ENCODE results near the gene LHFPL3. TPM values are rescaled to one million over a fixed set of nuclear protein-coding genes. Genes with fewer than 3 reads are reported as not detected.

Gene LHFPL3
- total RNA-seq, 2 donors from 2014 or later: not detected

GRCh38 chr7:104431930-104432329 lies 103.5 kb downstream of the LHFPL3 start:
- ATAC-seq (ENCODE audit: insufficient number of reproducible peaks, low FRiP score, low read depth): peak; percentile 28
- Histone ChIP-seq H3K27ac (no peak overlapping the region), H3K27me3 (replicated peaks; ENCODE audit: insufficient read depth) (no peaks in the 10 kb centered on the region), H3K4me1 (ENCODE audit: control insufficient read depth in 1 of 2, low read depth in 2 of 2) (no peaks in the 10 kb centered on the region), H3K9me3 (no peaks in the 10 kb centered on the region), H3K36me3 (no peaks in the 10 kb centered on the region), H3K4me3 (no peak overlapping the region)
- no peak for DNase-seq (ENCODE audit: low spot score)
- no peak for TF ChIP-seq CTCF (IDR thresholded peaks at IDR 0.05)

DNA sequence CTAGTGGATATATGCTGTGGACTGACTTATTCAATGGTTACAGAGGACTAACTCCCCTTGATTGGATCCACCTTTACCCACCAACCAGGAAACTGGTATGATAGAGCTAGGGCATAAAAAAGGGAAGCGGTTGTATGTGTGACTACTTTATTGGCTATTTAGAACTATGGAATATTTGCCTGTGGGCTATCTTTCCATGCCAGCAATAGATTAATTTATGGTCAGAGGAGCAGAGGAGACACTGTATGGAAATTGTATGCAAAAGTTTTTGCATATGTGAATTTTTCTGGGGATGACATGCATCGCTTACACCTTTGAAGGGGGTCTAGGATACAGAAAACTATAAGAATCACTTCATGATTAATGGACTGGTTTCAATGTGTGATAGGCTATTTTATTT lies 105.7 kb downstream of the LHFPL3 start:
- no peaks in the 10 kb centered on the region for H3K4me1 ChIP-seq (ENCODE audit: control insufficient read depth in 1 of 2, low read depth in 2 of 2)
- H3K27me3 ChIP-seq (replicated peaks; ENCODE audit: insufficient read depth): no peaks in the 10 kb centered on the region
- no peak overlapping the region for H3K27ac ChIP-seq
- H3K9me3 ChIP-seq: no peaks in the 10 kb centered on the region
- no peak overlapping the region for H3K4me3 ChIP-seq
- DNase-seq (ENCODE audit: low spot score) (no peak), ATAC-seq (ENCODE audit: insufficient number of reproducible peaks, low FRiP score, low read depth) (no peak)
- no peak for TF ChIP-seq CTCF (IDR thresholded peaks at IDR 0.05)
- H3K36me3 ChIP-seq: no peaks in the 10 kb centered on the region

- H3K9me3 ChIP-seq: no peaks in the 10 kb centered on the region
- TF ChIP-seq CTCF (IDR thresholded peaks at IDR 0.05): no peak
- no peak overlapping the region for H3K4me3 ChIP-seq
- H3K4me1 ChIP-seq (ENCODE audit: control insufficient read depth in 1 of 2, low read depth in 2 of 2): no peaks in the 10 kb centered on the region
- DNase-seq (ENCODE audit: low spot score) (no peak), ATAC-seq (ENCODE audit: insufficient number of reproducible peaks, low FRiP score, low read depth) (no peak)
- H3K27ac ChIP-seq: no peak overlapping the region
- no peaks in the 10 kb centered on the region for H3K36me3 ChIP-seq
- H3K27me3 ChIP-seq (replicated peaks; ENCODE audit: insufficient read depth): no peaks in the 10 kb centered on the region
These were observed 114.1 kb downstream of the LHFPL3 start for GRCh38 chr7:104442481-104442880.

DNA sequence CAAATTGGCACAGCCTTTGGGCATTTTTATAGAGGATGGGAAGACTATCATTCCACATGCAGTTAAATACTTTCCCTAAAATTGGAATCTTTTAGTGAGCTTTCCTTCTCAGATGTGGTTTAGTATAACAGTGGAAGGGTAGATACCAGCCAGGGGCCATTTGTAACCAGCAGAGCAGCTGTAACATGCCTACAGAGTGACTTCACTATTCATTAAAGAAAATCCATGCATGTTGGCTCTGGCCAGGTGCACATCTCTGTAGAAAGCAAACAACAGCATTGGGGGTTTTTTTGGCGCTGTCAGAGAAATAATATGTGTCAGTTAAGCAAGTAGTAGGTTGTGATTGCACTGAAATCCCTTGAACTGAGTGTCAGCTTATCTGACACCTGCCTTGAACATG lies 115.6 kb downstream of the LHFPL3 start:
- DNase-seq (ENCODE audit: low spot score) (no peak), ATAC-seq (ENCODE audit: insufficient number of reproducible peaks, low FRiP score, low read depth) (no peak)
- Histone ChIP-seq H3K27me3 (replicated peaks; ENCODE audit: insufficient read depth) (no peaks in the 10 kb centered on the region), H3K36me3 (no peaks in the 10 kb centered on the region), H3K9me3 (no peaks in the 10 kb centered on the region), H3K27ac (no peak overlapping the region), H3K4me3 (no peak overlapping the region), H3K4me1 (ENCODE audit: control insufficient read depth in 1 of 2, low read depth in 2 of 2) (no peaks in the 10 kb centered on the region)
- TF ChIP-seq CTCF (IDR thresholded peaks at IDR 0.05): no peak

- no peak for ATAC-seq (ENCODE audit: insufficient number of reproducible peaks, low FRiP score, low read depth)
- no peak for DNase-seq (ENCODE audit: low spot score)
- Histone ChIP-seq H3K4me3 (no peak overlapping the region), H3K36me3 (no peaks in the 10 kb centered on the region), H3K9me3 (no peaks in the 10 kb centered on the region), H3K27ac (no peak overlapping the region), H3K27me3 (replicated peaks; ENCODE audit: insufficient read depth) (no peaks in the 10 kb centered on the region), H3K4me1 (ENCODE audit: control insufficient read depth in 1 of 2, low read depth in 2 of 2) (no peaks in the 10 kb centered on the region)
- no peak for TF ChIP-seq CTCF (IDR thresholded peaks at IDR 0.05)
These were observed 117.0 kb downstream of the LHFPL3 start for GRCh38 chr7:104445393-104445792.
